Gastrocnemius medialis (tissue), 4 donors: ENCODE measurements around the gene LPIN1. TPM values are rescaled to one million over a fixed set of nuclear protein-coding genes. Genes with fewer than 3 reads are reported as not detected.
A peak's percentile ranks its signal among the peaks of the same experiment; 100 is the strongest.

Experiments
- ATAC-seq, 2 donors: fragments of 150-250 bp; one replicate each; pipeline ENCODE4 v1.9.1; 2016
- DNase-seq, 2 donors: peaks; one replicate each; pipeline ENCODE4 v3.0.0-alpha.2; 2019
- H3K27ac ChIP-seq, 4 donors: fragments of 200-600 bp; sonication (generic); 1 replicate in 1 of 4; 2 replicates in 3 of 4; pipeline ENCODE4 v1.5.1; 2016 to 2018; ENCODE audit warnings: mild to moderate bottlenecking in 2 of 4, moderate library complexity in 1 of 4
- H3K27me3 ChIP-seq, 3 donors: fragments of 200-600 bp; sonication (generic) in 2 of 3; 1 replicate in 1 of 3; 2 replicates in 2 of 3; pipeline versions ENCODE4 v1.5.1 to v1.6.0; 2016 to 2019; ENCODE audit warnings: mild to moderate bottlenecking in 1 of 3, moderate library complexity in 1 of 3
- H3K36me3 ChIP-seq, 2 donors: fragments of 200-600 bp; sonication (generic) in 1 of 2; one replicate each; pipeline ENCODE4 v1.5.1; 2017 to 2018
- H3K4me1 ChIP-seq, 2 donors: fragments of 200-600 bp; sonication (generic) in 1 of 2; one replicate each; pipeline ENCODE4 v1.5.1; 2016 to 2017; ENCODE audit warnings: mild to moderate bottlenecking in 2 of 2
- H3K4me3 ChIP-seq, 4 donors: fragments of 200-600 bp; sonication (generic) in 3 of 4; 1 replicate in 1 of 4; 2 replicates in 3 of 4; pipeline ENCODE4 v1.5.1; 2016 to 2019; ENCODE audit warnings: mild to moderate bottlenecking in 2 of 4
- H3K9me3 ChIP-seq, 3 donors: fragments of 200-600 bp; sonication (generic) in 2 of 3; 1 replicate in 1 of 3; 2 replicates in 2 of 3; pipeline ENCODE4 v1.5.1; 2016 to 2019
- CTCF ChIP-seq, 5 experiments: fragments of 450-650 bp in 3 of 5; fragments of 200-600 bp in 2 of 5; sonication (generic) in 2 of 5; IDR thresholded peaks in 4 of 5; conservative IDR thresholded peaks in 1 of 5; 1 replicate in 4 of 5; 2 replicates in 1 of 5; pipeline ENCODE4 v1.5.1; 2016 to 2019; ENCODE audit warnings: antibody characterized with exemption in 5 of 5, mild to moderate bottlenecking in 3 of 5, moderate library complexity in 3 of 5
- POLR2A ChIP-seq, 2 donors: fragments of 450-650 bp; IDR thresholded peaks; one replicate each; pipeline ENCODE4 v1.6.1; 2017; ENCODE audit warnings: antibody characterized with exemption in 2 of 2, mild to moderate bottlenecking in 2 of 2, moderate library complexity in 2 of 2
- in situ Hi-C, 4 donors: fragments of 200-750 bp; cut with MboI; loops; one replicate each; pipeline versions ENCODE4 v1.15.0 to v1.8.0; 2017; ENCODE audit warnings: low sequenced_read_pairs in 4 of 4
- intact Hi-C: fragments of 100-400 bp; cut with DNase I; formaldehyde crosslinking; loops from one replicate; pipeline ENCODE4 v1.15.1; 2023; ENCODE audit warnings: low total_unique reads
- total RNA-seq, 4 donors: library from RNA; depleted of rRNA; stranded (reverse); fragments of >200 nt; gene quantifications; one replicate each; pipeline versions ENCODE4 v1.1.0 to v1.2.3, GENCODE V29; 2016

Gene LPIN1
- total RNA-seq, 4 donors from 2014 or later, result 292 to 606 (median 472) TPM

- ATAC-seq, result no peak
- Histone ChIP-seq H3K27ac (peak overlapping the region; percentile 7 to 80 (median 46)), H3K27me3 (no peaks in the 10 kb centered on the region), H3K4me3 (no peak overlapping the region), H3K9me3 (no peaks in the 10 kb centered on the region), H3K36me3 (peaks cover 2 to 70% of the 10 kb centered on the region in 2 donors), H3K4me1 (peaks cover 26 to 47% of the 10 kb centered on the region in 2 donors)
- no peak for DNase-seq
- in situ Hi-C loops, result no loop called here
- TF ChIP-seq POLR2A (IDR thresholded peaks at IDR 0.05) (no peak), CTCF (IDR thresholded peaks at IDR 0.05 in 4 of 5, conservative IDR thresholded peaks at IDR 0.05 in 1 of 5) (no peak)
- intact Hi-C loops, result no loop called here
Observed at GRCh38 chr2:11805024-11805423, 58.6 kb downstream of the LPIN1 start.

- ATAC-seq (no peak), DNase-seq (no peak)
- in situ Hi-C loops (no loop called here), intact Hi-C loops (no loop called here)
- H3K4me1 ChIP-seq, result peaks cover 31 to 51% of the 10 kb centered on the region in 2 donors
- H3K36me3 ChIP-seq, result peaks cover 2 to 61% of the 10 kb centered on the region in 2 donors
- H3K27me3 ChIP-seq, result no peaks in the 10 kb centered on the region
- H3K27ac ChIP-seq, result peak overlapping the region; percentile 59 to 80 (median 72)
- TF ChIP-seq CTCF (IDR thresholded peaks at IDR 0.05 in 4 of 5, conservative IDR thresholded peaks at IDR 0.05 in 1 of 5) (no peak), POLR2A (IDR thresholded peaks at IDR 0.05) (no peak)
- H3K4me3 ChIP-seq, result no peak overlapping the region
- no peaks in the 10 kb centered on the region for H3K9me3 ChIP-seq
Observed at GRCh38 chr2:11805920-11806319, 59.5 kb downstream of the LPIN1 start.

- H3K4me1 ChIP-seq, result peaks cover 33 to 53% of the 10 kb centered on the region in 2 donors
- H3K4me3 ChIP-seq, result no peak overlapping the region
- peak; percentile 76 to 86 for ATAC-seq
- peaks cover 2 to 68% of the 10 kb centered on the region in 2 donors for H3K36me3 ChIP-seq
- in situ Hi-C loops, result no loop called here
- no peaks in the 10 kb centered on the region for H3K9me3 ChIP-seq
- TF ChIP-seq POLR2A (IDR thresholded peaks at IDR 0.05), result no peak
- TF ChIP-seq CTCF (IDR thresholded peaks at IDR 0.05 in 4 of 5, conservative IDR thresholded peaks at IDR 0.05 in 1 of 5), result peak in 1 of 5 experiments; percentile 27
- DNase-seq, result peak; percentile 38 to 59
- intact Hi-C loops, result no loop called here
- H3K27ac ChIP-seq, result peak overlapping the region; percentile 59 to 80 (median 72)
- no peaks in the 10 kb centered on the region for H3K27me3 ChIP-seq
Observed at GRCh38 chr2:11807156-11808015, 61.0 kb downstream of the LPIN1 start.

- no peak for TF ChIP-seq POLR2A (IDR thresholded peaks at IDR 0.05)
- TF ChIP-seq CTCF (IDR thresholded peaks at IDR 0.05 in 4 of 5, conservative IDR thresholded peaks at IDR 0.05 in 1 of 5), result no peak
- H3K36me3 ChIP-seq, result peaks cover 2 to 69% of the 10 kb centered on the region in 2 donors
- H3K27ac ChIP-seq, result peak overlapping the region; percentile 59 to 80 (median 72)
- no peaks in the 10 kb centered on the region for H3K9me3 ChIP-seq
- peaks cover 33 to 53% of the 10 kb centered on the region in 2 donors for H3K4me1 ChIP-seq
- H3K27me3 ChIP-seq, result no peaks in the 10 kb centered on the region
- intact Hi-C loops, result no loop called here
- DNase-seq (no peak), ATAC-seq (no peak)
- in situ Hi-C loops, result no loop called here
- no peak overlapping the region for H3K4me3 ChIP-seq
Observed at GRCh38 chr2:11808016-11808400, 61.6 kb downstream of the LPIN1 start.
